Measurements from ENCODE around the gene ZNF664.

Gene ZNF664

DNA sequence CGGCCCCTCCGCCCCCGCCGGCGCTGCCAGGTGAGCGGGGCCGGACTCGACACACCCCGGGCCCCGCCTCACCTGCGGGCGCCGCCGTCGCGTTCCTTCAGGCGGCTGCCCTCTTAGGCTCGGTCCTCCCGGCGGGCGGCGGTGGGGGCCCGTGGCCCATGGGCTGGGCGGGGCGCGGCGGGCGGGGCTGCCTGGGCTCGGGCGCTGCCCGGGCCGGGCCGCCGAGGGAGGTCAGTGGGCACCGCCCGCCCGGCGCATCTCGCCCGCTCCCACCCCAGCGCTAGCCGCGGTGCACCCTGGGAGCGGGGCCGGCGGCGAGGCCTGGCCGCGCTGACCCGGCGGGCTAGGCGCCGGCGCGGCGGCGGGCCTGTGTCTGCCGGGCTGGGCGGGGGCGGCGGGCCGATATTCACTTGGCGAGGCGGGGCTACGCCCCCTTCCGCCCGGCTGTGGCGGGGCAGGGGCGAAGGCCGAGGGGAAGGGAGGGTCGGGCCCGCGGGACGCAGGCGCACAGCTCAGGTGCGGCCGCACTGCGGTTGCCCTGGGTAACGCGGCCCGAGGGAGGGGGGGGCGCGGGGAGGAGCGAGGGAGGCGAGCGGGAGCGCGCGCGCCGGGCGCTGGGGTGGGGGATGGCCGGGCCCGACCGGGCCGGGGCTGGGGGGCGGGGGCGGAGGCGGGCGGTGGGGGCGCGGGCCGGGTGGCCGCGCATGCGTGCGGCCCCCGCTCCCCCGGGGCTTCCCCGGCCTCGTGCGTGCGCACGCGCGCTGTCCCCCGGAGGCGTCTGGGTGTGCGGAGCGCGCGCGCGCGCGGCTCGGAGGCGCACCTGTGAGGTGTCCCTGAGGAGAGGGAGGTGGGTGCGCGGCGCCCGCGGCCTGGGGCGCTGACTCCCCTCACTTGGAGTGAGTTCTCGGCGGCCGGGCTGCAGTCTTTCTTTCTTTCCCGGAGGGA is at the start of gene ZNF664, which contains the start of gene CCDC92:
Gene ZNF664, plus strand, starts transcription at position 759 of the 945 bp plus-strand sequence. CDS start 38,930 bp downstream, outside the sequence.
Gene CCDC92, minus strand, starts transcription at position 375 of the 945 bp plus-strand sequence. CDS start 28,526 bp downstream, outside the sequence.
- DNase-seq = peak; percentile 89 to 90

DNA sequence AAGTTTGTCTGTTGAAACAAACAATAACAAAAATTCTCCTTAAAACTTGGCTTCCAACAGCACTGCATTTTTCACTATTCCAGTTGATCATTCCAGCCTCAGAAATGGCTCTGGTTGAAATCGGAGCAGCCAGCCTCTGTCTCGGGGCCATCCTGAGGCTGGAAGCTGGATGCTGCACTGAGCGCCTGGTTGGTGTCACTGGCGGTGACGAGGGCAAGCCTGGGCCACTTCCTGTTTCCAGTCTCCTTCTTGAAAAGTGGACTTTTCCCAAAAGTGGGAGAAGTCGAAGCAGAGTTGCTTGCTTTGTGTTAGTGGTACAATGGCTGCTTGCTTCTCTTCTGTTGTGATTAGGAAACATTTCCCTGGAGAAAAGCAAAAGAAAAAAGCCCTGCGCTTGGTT is 49.1 kb upstream of the ZNF664 start:
- DNase-seq = no peak

GRCh38 chr12:123924539-123924938 is 48.5 kb upstream of the ZNF664 start:
- no peak for DNase-seq

GRCh38 chr12:123928274-123928865 is 44.6 kb upstream of the ZNF664 start:
- DNase-seq = no peak

DNA sequence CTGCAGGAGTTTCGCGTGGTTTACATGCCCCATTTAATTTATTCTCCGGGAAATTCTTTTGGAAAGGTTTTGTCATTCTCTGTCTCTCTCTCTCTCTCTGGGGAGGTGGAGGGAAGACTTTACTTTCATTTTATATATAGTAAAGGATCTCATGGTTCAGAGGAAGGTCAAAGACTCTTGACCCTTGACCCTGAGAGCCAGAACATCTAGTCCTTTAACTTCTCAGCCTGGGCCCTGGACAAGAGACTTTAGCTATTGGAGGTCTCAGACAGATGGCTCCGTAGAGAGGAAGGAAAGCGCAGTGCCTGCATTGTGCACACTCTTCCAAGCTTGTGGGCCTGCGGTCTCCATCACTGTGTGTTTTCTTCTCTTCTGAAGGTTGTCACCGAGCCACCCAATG is 44.1 kb upstream of the ZNF664 start:
- no peak for DNase-seq

DNA sequence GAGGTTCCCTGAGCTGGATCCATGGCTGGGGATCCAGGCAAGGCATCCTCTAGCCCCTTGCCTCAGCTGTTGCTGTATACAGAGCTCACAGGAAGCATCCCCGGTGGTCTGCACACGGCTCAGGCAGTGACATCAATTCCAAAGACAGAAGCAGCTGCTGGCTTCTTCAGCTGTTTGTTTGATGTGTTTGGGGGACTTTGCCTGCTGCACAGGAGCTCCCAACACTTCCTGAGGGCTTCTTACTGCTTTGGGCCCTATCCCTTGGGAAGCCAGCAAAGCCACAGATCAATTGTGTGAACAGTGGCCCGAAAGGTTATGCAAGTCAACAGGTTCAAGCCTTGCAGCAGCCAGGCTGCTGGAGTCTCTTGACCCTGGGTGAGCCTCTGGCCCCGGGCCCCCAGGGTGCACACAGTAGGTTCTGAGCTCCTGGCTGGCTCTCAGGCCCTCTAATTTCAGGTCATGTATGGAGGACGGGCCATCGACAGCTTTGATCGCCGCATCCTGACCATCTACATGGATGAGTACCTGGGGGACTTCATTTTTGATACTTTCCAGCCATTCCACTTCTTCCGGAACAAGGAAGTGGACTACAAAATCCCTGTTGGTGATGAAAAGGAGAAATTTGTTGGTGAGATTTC is 43.0 kb upstream of the ZNF664 start:
- no peak for DNase-seq

DNA sequence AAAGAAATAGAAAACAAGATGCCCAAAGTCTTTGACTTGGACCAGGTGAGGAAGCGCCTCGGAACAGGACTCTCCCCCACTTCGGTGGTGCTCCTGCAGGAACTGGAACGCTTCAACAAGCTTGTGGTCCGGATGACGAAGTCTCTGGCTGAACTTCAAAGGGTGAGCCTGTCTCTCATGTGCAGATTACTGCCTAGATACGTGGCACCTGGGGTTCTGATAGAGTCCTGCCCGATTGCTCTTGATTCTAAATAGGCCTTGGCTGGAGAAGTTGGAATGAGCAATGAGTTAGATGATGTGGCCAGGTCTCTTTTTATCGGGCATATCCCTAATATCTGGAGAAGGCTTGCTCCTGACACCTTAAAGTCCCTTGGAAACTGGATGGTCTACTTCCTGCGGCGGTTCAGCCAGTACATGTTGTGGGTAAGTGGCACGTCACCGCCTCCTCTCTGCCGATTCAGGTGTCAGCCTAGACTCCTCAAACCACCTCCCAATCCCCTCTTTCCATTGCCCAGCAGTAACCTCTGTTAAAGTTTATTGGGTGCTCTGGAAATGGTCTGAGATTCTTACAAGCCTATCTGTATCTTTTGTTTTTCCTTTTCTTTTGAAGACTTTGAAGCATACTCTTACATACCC is 41.2 kb upstream of the ZNF664 start:
- DNase-seq = no peak

DNA sequence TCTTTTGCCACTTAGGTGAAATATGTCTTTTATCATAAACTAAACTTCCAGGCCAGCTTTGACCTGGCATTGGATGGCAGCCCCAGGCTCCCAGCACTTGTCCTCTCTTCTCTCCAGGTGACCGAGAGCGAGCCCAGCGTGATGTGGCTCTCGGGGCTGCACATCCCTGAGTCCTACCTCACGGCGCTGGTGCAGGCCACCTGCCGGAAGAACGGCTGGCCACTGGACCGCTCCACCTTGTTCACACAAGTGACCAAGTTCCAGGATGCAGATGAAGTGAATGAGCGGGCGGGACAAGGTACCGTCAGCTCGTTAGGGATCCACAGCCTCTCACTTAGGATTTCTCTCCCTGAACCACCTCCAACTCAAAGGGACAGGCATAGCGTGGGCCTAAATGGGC is 39.8 kb upstream of the ZNF664 start:
- no peak for DNase-seq

DNA sequence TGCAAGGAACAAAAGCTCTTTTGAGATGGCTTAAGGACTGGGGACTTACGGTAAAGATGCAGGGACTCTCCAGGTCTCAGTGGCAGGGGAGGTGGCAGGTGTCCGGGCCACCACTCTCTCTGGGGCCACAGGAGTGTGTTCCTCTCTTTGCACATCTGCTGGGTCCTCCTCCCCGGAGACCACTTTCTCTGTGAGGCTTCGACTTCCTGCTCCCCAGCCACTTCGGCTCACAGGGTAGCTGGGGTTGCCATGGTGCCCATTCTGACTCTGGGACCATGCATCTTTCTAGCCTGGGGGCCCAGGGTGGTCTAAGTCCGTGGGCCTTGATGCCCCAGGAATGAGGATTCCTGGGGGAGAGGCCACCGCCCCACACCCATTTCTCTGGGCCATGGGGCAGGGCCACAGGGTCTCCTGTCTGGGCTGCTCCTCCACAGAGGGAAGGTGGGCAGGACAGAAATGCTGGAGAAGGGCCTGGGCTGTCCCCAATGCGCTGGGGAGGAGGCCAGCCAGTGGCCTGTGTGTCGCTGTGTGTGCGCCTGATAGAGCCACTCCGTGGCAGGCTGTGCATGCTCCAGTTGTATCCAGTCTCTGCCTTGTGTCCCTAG is 38.9 kb upstream of the ZNF664 start:
- DNase-seq = no peak

DNA sequence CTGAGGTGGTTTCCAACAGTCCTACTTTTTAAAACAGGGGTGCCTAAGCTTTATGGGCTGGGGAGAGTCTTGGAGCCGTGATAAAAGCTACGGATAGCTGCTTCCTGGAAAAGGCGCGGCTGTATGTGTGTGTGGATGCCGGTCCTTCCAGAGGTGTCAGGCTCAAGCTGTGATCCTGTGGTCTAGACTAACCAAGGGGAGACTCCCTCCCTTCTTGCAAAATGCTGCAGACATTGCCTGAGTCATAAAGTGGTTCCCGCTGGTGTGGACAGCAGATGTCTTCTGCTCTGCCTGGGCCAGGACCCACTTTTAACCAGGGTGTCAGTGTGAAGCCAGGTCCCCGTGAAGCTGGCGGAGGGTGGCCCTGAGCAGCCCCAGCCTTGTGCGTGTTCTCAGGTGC is 38.2 kb upstream of the ZNF664 start:
- DNase-seq = no peak

DNA sequence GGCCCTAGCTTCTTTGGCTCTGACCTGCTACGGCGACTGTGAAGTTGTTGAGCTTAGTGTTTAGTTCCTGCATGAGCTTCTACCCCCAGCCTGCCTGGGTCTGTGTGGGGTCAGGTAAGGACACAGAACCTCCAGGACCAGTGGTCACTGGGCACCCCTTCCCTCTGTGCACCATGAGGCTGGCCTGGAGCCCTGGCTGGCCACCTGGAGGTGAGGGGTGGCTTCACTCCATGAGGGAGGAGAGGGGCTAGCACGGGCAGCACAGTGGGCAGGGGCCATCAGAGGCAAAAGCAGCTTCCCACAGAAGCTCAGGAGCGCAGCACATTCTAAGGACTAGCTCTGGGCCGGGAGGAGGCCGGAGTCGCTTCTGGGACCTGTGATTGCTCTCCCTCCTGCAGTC is 37.1 kb upstream of the ZNF664 start:
- no peak for DNase-seq

DNA sequence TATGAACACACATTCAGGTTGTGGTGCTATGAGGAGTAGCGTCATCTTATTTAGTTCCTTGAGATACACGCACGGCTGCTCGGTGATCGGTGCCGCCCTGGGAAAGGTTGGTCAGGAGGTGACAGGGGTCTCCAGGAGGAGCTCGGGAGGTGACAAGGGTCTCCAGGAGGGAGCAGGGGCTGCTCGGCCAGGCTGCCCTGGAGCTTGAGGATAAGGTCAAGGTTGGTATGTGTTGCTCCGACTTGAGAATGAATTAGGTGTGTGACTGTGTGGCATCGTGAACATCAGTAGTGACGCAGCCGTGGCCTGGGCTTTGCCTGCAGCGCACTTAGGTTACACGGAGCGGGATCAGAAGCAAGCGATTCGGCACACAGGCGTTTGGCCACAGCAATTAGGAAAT is 36.5 kb upstream of the ZNF664 start:
- no peak for DNase-seq

- DNase-seq = no peak
Measured at GRCh38 chr12:123936956-123937706, 35.9 kb upstream of the ZNF664 start.

- peak; percentile 20 to 34 for DNase-seq
Measured at GRCh38 chr12:123937707-123938591, 35.1 kb upstream of the ZNF664 start.

DNA sequence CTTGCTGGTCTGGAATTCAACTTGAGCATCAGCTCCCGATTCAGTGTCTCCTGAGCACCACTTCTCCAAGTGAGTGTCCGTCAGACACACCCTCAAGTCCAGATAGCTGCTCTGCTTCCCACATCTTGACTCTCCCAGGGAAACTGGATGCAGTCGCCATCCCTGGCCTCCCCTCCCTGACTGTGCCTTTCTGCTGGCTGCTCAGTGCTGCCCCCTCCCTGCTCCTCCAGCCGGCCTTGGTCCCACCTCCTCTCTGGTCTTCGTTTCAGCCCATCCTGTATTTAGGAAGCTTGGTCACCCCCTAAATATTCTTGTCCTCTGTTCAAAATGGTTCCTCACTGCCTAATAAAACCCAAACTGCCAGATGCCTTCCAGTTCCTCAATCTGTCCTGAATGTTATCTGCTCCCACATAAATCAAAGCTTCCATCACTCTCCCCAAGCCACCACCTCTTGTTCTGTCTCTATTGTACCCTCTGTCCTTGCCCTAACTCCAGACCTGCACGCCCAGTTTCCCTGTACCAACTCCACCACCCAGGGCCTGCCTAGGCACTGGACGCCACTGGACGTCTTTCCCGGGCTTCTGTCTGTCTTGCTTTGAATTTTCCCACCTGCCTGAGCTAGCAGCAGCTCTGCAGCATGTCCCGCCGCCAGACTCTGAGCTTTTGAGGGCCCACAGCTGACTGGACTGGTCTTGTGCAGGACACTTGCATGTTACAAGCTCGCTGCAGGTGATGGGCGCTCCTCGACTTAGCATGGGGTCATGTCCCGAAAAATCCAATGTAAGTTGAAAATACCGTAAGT is 34.1 kb upstream of the ZNF664 start:
- no peak for DNase-seq

- no peak for DNase-seq
Measured at GRCh38 chr12:123939716-123940626, 33.0 kb upstream of the ZNF664 start.

DNA sequence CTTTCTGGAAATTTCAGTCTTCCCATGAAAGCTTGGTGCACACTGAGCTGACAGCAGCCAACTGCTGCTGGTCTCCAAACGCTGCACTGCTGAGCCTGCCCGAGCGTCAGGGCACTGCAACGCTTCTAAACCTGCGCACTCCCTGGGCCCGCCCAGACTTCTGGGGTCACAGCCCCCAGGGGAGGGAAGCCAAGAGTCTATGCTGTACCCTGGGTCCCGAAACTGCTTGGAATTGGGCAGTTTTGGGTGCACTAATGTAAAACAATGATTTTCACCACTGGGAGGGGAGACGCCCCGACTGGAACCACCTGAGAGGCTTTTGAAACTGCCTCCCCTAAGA is 32.4 kb upstream of the ZNF664 start:
- no peak for DNase-seq

DNA sequence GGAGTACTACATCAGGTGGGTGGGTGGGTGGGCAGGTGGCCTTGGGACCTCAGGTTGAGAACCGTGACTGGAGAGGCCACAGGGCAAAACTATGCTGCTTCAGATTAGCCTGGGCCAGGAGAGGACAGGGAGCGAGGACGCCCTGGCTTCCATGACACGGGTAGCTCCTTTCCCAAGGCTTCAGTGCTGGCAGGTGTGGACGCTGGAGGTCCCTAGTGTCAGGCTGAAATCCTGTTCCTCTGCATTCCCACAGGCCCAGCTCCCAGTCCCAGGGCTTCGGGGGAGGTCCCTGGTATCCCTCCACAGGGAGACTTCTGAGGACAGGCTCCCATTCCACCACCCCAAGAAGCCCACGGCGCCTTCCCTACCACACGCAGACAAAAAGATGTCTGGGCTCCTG is 32.0 kb upstream of the ZNF664 start:
- DNase-seq = no peak

DNA sequence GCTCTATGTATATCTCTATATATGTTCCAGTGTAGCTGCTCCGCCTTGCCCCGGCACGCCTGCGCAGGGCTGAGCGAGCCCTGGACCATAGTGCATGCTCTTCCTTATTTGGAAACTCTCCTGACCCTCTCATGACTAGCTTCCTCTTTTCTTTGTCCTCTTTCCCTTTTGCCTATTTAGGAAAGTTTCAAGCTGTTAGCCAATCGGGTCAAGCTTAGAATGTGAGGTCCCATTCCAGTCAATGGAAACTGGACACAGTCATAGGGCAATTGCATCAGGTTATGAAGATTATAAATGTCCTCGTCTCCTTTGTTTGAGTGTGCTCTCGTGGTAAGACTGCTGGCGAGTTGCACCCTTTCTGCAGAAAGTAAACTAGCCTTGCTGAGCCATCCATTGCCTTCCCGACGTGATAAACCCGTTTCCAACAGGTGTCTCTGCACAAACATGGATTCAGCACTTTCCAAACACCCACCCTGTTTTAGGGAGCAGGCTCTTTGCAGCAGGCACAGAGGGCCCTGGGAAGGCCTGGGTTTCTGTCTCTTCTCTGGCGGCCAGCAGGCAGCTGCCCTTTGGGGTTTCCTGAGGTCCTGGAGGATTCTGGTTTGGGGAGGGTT is 31.3 kb upstream of the ZNF664 start:
- no peak for DNase-seq

All from stimulated activated CD4-positive, alpha-beta T cell treated with anti-CD3 and anti-CD28 coated beads, Interleukin-2, amount 100 ng/mL, for 48 hours (primary cell).